HEK293 (cell line): ENCODE results near the gene ALDH16A1.

Experiments
- ATF2 ChIP-seq: fragments of 450-650 bp; formaldehyde crosslinking; IDR thresholded peaks from 2 replicates; pipeline ENCODE4 v1.5.1; 2016; ENCODE audit warnings: missing biosample characterization, missing genetic modification characterization, low read depth
- GLIS2 ChIP-seq: fragments of 450-650 bp; formaldehyde crosslinking; IDR thresholded peaks from 2 replicates; pipeline ENCODE4 v1.5.1; 2016; ENCODE audit warnings: missing biosample characterization, missing genetic modification characterization
- SP7 ChIP-seq: fragments of 450-650 bp; formaldehyde crosslinking; IDR thresholded peaks from 2 replicates; pipeline ENCODE4 v1.5.1; 2016; ENCODE audit warnings: missing biosample characterization, missing genetic modification characterization
- ZNF184 ChIP-seq: fragments of 450-650 bp; IDR thresholded peaks from 2 replicates; pipeline ENCODE4 v1.5.1; 2018; ENCODE audit warnings: missing biosample characterization, mild to moderate bottlenecking, missing genetic modification characterization
- ZNF211 ChIP-seq: fragments of 450-650 bp; formaldehyde crosslinking; IDR thresholded peaks from 2 replicates; pipeline ENCODE4 v1.5.1; 2016; ENCODE audit warnings: low read depth, missing biosample characterization, missing genetic modification characterization
- ZNF473 ChIP-seq: fragments of 450-650 bp; formaldehyde crosslinking; IDR thresholded peaks from 2 replicates; pipeline ENCODE4 v1.5.1; 2017; ENCODE audit warnings: missing biosample characterization, missing genetic modification characterization
- ZNF501 ChIP-seq: fragments of 450-650 bp; formaldehyde crosslinking; IDR thresholded peaks from 2 replicates; pipeline ENCODE4 v1.5.1; 2016; ENCODE audit warnings: missing biosample characterization, missing genetic modification characterization
- ZNF558 ChIP-seq: fragments of 450-650 bp; formaldehyde crosslinking; IDR thresholded peaks from 2 replicates; pipeline ENCODE4 v1.5.1; 2016; ENCODE audit warnings: missing biosample characterization, missing genetic modification characterization
- ZNF670 ChIP-seq: fragments of 450-650 bp; formaldehyde crosslinking; IDR thresholded peaks from 2 replicates; pipeline ENCODE4 v1.5.1; 2016; ENCODE audit warnings: missing biosample characterization, missing genetic modification characterization, low read depth
- TF ChIP-seq, protein P1 (sequence below): fragments of 450-650 bp; formaldehyde crosslinking; IDR thresholded peaks from 2 replicates; pipeline ENCODE4 v1.5.1; 2016; ENCODE audit warnings: missing biosample characterization, missing genetic modification characterization

DNA sequence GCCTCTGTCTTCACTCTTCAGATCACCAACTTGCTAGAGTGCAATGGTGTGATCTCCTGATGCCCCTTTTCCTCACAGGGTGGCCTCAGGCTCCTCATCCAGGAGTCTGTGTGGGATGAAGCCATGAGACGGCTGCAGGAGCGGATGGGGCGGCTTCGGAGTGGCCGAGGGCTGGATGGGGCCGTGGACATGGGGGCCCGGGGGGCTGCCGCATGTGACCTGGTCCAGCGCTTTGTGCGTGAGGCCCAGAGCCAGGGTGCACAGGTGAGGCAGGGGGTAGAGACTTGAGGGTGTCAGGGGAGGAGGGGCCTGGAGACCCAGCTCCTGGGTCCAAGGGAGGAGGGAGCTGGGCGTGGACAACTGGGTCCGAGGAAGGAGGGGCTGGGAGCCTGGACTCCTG is 9.5 kb downstream of the ALDH16A1 start:
- TF ChIP-seq ATF2 (tag by site-specific recombination) (no peak), ZNF184 (no peak), ZNF211 (tag by site-specific recombination) (no peak), SP7 (tag by site-specific recombination) (no peak), ZNF473 (tag by site-specific recombination) (no peak), ZNF670 (tag by site-specific recombination) (no peak), GLIS2 (tag by site-specific recombination) (no peak), ZNF558 (tag by site-specific recombination) (no peak), ZNF501 (tag by site-specific recombination) (no peak)
- TF ChIP-seq, protein P1, sequence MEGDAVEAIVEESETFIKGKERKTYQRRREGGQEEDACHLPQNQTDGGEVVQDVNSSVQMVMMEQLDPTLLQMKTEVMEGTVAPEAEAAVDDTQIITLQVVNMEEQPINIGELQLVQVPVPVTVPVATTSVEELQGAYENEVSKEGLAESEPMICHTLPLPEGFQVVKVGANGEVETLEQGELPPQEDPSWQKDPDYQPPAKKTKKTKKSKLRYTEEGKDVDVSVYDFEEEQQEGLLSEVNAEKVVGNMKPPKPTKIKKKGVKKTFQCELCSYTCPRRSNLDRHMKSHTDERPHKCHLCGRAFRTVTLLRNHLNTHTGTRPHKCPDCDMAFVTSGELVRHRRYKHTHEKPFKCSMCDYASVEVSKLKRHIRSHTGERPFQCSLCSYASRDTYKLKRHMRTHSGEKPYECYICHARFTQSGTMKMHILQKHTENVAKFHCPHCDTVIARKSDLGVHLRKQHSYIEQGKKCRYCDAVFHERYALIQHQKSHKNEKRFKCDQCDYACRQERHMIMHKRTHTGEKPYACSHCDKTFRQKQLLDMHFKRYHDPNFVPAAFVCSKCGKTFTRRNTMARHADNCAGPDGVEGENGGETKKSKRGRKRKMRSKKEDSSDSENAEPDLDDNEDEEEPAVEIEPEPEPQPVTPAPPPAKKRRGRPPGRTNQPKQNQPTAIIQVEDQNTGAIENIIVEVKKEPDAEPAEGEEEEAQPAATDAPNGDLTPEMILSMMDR (tag by site-specific recombination), result no peak
